Activated T-helper 2 cell treated with anti-CD3 and anti-CD28 coated beads, Interferon-gamma antibody, Interleukin-2, Interleukin-4, amounts not matched to agents 10 μg/mL and 5 μg/mL and 100 μg/mL, durations not matched to agents 14 hours and 24 hours and 36 hours (primary cell): Measurements from ENCODE around the gene EXOC3L2. TPM values are rescaled to one million over a fixed set of nuclear protein-coding genes. Genes with fewer than 3 reads are reported as not detected.
"Not testable (repeated sequence)": the region's sequence is repeated elsewhere in the genome, so short reads cannot be mapped to it uniquely, and the experiment has no call there.

Experiments used
- DNase-seq: peaks from one replicate; pipeline ENCODE4 v3.0.0; 2021; ENCODE audit warnings: low spot score
- H3K27ac Mint-ChIP-seq: one replicate; pipeline ENCODE4 v1.8.0; 2021; ENCODE audit warnings: mixed read lengths
- H3K27me3 Mint-ChIP-seq: one replicate; pipeline ENCODE4 v1.8.0; 2021; ENCODE audit warnings: low read depth, mixed read lengths
- H3K36me3 Mint-ChIP-seq: one replicate; pipeline ENCODE4 v1.8.0; 2021; ENCODE audit warnings: low read depth, mixed read lengths
- H3K4me1 Mint-ChIP-seq: one replicate; pipeline ENCODE4 v1.8.0; 2021; ENCODE audit warnings: low read depth, mixed read lengths
- H3K4me3 Mint-ChIP-seq: one replicate; pipeline ENCODE4 v1.8.0; 2021; ENCODE audit warnings: low read depth, mild to moderate bottlenecking, moderate library complexity, mixed read lengths
- H3K9me3 Mint-ChIP-seq: one replicate; pipeline ENCODE4 v1.8.0; 2021; ENCODE audit warnings: mixed read lengths
- intact Hi-C: fragments of 100-400 bp; cut with micrococcal nuclease; formaldehyde crosslinking; loops from one replicate; pipeline ENCODE4 v1.15.1; 2023
- total RNA-seq: library from RNA; stranded (reverse); gene quantifications from 2 replicates; pipeline ENCODE4 v1.2.3, GENCODE V29; 2022

Gene EXOC3L2
- total RNA-seq, 1 donor from 2014 or later, result not detected

DNA sequence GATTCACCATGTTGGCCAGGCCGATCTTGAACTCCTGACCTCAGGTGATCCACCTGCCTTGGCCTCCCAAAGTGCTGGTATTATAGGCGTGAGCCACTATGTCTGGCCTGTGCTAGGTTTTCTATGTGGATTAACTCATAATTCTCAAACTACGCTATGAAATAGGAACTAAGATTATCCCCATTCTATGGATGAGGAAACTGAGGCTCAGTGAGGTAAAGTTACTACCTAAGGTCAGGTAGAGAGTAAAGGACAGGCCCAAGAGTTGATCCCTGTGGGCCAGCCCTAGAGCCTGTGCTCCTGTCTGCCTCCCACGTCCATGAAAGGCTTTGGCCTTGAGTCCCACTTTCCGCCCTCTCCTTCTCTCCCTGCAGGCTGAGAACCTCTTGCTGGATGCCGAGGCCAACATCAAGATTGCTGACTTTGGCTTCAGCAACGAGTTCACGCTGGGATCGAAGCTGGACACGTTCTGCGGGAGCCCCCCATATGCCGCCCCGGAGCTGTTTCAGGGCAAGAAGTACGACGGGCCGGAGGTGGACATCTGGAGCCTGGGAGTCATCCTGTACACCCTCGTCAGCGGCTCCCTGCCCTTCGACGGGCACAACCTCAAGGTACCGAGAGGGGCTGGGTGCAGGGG lies 26.0 kb upstream of the EXOC3L2 start:
- Mint-ChIP-seq H3K36me3 (no peaks in the 10 kb centered on the region), H3K9me3 (no peaks in the 10 kb centered on the region), H3K27ac (no peak overlapping the region), H3K27me3 (no peaks in the 10 kb centered on the region), H3K4me1 (no peaks in the 10 kb centered on the region), H3K4me3 (no peak overlapping the region)
- no peak for DNase-seq
- intact Hi-C loops, result no loop called here

DNA sequence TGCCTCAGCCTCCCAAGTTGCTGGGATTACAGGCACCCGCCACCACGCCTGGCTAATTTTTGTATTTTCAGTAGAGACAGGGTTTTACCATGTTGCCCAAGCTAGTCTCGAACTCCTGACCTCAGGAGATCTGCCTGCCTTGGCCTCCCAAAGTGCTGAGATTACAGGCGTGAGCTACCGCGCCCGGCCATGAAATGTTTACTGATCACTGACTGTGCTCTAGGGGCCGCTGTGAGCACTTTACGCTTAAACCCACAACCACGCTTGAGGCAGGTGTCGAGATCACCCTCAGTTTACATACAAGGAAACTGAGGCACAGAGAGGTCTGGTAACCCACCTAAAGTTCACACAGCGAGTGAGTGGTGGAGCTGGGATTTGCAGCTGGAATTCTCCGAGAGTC lies 24.7 kb upstream of the EXOC3L2 start:
- intact Hi-C loops, H3K27me3 Mint-ChIP-seq, H3K4me1 Mint-ChIP-seq, H3K4me3 Mint-ChIP-seq, H3K27ac Mint-ChIP-seq, H3K36me3 Mint-ChIP-seq, H3K9me3 Mint-ChIP-seq, DNase-seq: not testable (repeated sequence)

DNA sequence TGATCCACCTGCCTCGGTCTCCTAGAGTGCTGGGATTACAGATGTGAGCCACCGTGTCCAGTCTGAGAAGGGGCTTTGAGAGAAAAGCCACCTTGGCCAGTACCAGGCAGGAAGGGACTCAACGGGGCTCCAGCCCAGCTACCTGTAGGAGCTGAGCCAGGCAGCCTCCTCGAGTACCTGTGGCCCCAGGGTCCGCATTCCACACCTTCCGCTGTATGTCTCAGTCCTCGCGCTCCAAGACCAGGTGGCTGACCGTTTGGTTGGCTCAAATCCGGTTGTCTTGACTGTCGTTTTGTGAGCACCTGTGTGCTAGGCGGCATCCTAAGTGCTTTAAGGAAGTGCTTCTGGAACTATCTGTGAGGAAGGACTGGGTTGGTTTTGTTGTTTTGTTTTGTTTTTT lies 22.1 kb upstream of the EXOC3L2 start:
- no peaks in the 10 kb centered on the region for H3K9me3 Mint-ChIP-seq
- H3K4me3 Mint-ChIP-seq, result no peak overlapping the region
- no peaks in the 10 kb centered on the region for H3K27me3 Mint-ChIP-seq
- intact Hi-C loops, result no loop called here
- no peak for DNase-seq
- H3K4me1 Mint-ChIP-seq, result no peaks in the 10 kb centered on the region
- H3K36me3 Mint-ChIP-seq, result no peaks in the 10 kb centered on the region
- H3K27ac Mint-ChIP-seq, result no peak overlapping the region

DNA sequence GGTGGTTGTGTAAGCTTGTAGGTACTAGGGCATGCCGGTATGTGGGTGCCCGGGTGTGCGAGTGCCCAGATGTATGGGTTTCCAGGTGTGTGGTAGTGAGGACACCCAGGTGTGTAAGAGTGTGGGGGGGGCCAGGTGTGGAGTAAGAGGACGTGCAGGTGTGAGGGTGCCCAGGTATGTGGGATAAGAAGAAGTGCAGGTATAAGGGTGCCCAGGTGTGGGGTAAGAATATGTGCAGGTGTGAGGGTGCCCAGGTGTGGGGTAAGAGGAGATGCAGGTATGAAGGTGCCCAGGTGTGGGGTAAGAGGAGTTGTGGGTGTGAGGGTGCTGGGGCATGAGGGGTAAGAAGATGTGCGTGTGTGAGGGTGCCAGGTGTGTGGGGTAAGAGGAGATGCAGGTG lies 20.2 kb upstream of the EXOC3L2 start:
- Mint-ChIP-seq H3K27me3 (no peaks in the 10 kb centered on the region), H3K27ac (no peak overlapping the region), H3K4me1 (no peaks in the 10 kb centered on the region), H3K4me3 (no peak overlapping the region), H3K36me3 (no peaks in the 10 kb centered on the region), H3K9me3 (no peaks in the 10 kb centered on the region)
- no peak for DNase-seq
- intact Hi-C loops, result no loop called here

DNA sequence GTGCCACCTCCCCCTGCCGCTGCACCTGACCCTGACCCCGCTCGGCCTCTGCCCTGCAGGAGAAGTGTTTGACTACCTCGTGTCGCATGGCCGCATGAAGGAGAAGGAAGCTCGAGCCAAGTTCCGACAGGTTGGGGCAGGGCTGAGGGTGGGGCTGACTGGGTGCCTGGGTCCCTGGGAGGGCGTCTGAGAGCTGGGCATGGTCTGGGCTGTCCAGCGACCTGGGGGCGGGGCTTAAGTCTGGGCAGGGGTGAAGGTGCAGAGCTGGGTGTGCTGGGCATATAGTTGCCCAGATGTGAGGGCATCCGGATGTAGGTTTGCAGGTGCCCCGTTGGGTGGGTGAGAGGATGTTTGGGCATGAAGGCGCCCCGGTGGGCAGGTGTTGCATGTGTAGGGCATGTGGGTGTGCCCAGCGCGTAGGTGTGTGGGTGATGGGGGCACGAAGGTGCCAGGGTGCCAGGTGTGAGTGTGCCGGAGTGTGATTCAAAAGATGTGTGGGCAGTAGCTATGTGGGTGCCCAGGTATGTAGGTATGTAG lies 19.6 kb upstream of the EXOC3L2 start:
- no peak for DNase-seq
- Mint-ChIP-seq H3K27me3 (no peaks in the 10 kb centered on the region), H3K4me1 (no peaks in the 10 kb centered on the region), H3K9me3 (no peaks in the 10 kb centered on the region), H3K36me3 (no peaks in the 10 kb centered on the region), H3K27ac (no peak overlapping the region), H3K4me3 (no peak overlapping the region)
- intact Hi-C loops, result no loop called here

DNA sequence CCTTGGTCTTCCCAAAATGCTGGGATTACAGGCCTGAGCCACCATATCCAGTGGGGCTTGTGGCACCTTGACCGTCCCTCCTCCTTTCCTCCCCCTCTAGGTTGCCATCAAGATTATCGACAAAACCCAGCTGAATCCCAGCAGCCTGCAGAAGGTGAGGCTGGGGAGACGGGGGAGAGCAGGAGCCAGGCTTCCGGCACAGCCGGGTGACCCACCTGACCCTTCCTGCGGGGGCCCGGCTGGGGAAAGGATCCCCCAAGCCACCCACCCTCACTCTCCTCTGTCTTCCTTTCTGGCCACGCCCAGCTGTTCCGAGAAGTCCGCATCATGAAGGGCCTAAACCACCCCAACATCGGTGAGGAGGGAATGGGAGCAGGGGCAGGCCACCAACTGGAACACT lies 17.8 kb upstream of the EXOC3L2 start:
- Mint-ChIP-seq H3K36me3 (no peaks in the 10 kb centered on the region), H3K27me3 (no peaks in the 10 kb centered on the region), H3K4me1 (no peaks in the 10 kb centered on the region), H3K4me3 (no peak overlapping the region), H3K27ac (no peak overlapping the region), H3K9me3 (no peaks in the 10 kb centered on the region)
- DNase-seq, result no peak
- intact Hi-C loops, result no loop called here

DNA sequence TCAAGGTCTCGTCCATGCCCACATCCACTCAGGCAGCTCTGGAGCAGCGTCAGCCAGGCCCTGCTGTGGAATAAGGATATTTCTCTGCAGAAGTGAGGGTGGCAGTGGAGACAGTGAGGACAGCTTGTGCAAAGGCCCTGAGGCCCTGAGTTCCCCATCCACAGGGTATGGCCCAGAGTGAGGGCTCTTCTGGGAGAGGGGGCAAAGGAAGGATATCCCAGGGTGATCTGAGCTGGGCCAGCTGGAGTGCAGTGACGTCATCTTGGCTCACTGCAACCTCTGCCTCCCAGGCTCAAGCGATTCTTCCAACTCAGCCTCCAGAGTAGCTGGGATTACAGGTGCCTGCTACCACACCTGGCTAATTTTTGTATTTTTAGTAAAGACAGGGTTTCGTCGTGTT lies 17.4 kb upstream of the EXOC3L2 start:
- no peaks in the 10 kb centered on the region for H3K27me3 Mint-ChIP-seq
- no peaks in the 10 kb centered on the region for H3K4me1 Mint-ChIP-seq
- H3K27ac Mint-ChIP-seq, result no peak overlapping the region
- DNase-seq, result no peak
- H3K4me3 Mint-ChIP-seq, result no peak overlapping the region
- intact Hi-C loops, result no loop called here
- H3K36me3 Mint-ChIP-seq, result no peaks in the 10 kb centered on the region
- no peaks in the 10 kb centered on the region for H3K9me3 Mint-ChIP-seq

DNA sequence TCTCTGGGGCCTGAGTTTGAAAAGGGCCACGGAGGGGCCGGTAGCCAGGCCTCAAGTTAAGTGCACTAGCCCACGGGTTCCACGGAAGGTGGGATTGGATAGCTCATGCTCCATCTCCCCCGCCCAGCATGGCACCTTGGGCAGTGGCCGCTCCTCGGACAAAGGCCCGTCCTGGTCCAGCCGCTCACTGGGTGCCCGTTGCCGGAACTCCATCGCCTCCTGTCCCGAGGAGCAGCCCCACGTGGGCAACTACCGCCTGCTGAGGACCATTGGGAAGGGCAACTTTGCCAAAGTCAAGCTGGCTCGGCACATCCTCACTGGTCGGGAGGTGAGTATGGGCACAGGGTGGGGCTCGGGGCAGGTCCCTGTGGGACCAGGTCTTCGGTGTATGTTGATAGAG lies 13.7 kb upstream of the EXOC3L2 start:
- Mint-ChIP-seq H3K4me1 (peaks cover 2% of the 10 kb centered on the region), H3K27ac (no peak overlapping the region), H3K27me3 (no peaks in the 10 kb centered on the region), H3K9me3 (no peaks in the 10 kb centered on the region), H3K4me3 (no peak overlapping the region), H3K36me3 (no peaks in the 10 kb centered on the region)
- no peak for DNase-seq
- intact Hi-C loops, result no loop called here

DNA sequence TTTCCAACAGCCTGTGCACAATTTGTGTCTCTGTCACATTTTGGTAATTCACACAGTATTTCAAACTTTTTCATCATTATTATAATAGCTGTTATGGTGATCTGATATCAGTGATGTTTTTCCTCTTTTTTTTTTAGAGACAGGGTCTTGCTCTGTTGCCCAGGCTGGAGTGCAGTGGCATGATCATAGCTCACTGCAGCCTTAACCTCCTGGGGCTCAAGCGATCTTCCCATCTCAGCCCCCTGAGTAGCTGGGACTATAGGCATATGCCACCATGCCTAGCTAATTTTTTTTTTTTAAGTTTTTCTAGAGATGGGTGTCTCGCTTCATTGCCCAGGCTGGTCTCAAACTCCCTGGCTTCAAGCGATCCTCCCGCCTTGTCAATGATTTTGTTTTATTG lies 11.6 kb upstream of the EXOC3L2 start:
- DNase-seq, result no peak
- intact Hi-C loops, result no loop called here
- no peaks in the 10 kb centered on the region for H3K36me3 Mint-ChIP-seq
- no peak overlapping the region for H3K27ac Mint-ChIP-seq
- H3K27me3 Mint-ChIP-seq, result no peaks in the 10 kb centered on the region
- H3K4me3 Mint-ChIP-seq, result no peak overlapping the region
- no peaks in the 10 kb centered on the region for H3K9me3 Mint-ChIP-seq
- peaks cover 17% of the 10 kb centered on the region for H3K4me1 Mint-ChIP-seq

DNA sequence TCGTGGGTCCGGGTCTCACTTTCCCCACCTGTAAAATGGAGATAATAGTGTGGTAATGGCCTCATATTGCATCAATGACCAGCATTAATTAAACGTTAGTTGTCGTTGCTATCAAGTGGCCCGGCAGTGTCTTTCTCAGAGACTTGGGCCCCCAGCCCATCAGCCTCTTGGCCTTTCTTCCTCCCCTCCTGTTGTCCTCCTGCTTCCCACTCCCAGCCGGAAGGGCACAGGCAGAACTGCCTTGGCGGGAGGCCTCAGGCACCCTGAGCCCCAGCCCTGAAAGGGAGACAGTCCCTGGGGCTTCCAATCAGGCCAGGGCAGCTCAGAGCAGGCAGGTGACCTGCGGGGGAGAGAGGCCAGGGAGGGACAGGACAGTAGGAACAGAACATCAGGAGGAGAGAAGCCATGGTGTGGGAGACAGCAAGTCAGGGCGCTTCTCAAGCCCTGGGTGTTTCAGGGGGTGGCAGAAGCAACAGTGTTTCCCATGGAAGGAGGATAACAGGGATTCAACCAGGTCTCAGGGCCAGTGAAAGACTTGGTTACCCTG lies 10.5 kb upstream of the EXOC3L2 start:
- intact Hi-C loops, result no loop called here
- DNase-seq, result no peak
- H3K27ac Mint-ChIP-seq, result no peak overlapping the region
- no peaks in the 10 kb centered on the region for H3K36me3 Mint-ChIP-seq
- H3K4me1 Mint-ChIP-seq, result peaks cover 18% of the 10 kb centered on the region
- no peak overlapping the region for H3K4me3 Mint-ChIP-seq
- H3K9me3 Mint-ChIP-seq, result no peaks in the 10 kb centered on the region
- H3K27me3 Mint-ChIP-seq, result peaks cover 1% of the 10 kb centered on the region

DNA sequence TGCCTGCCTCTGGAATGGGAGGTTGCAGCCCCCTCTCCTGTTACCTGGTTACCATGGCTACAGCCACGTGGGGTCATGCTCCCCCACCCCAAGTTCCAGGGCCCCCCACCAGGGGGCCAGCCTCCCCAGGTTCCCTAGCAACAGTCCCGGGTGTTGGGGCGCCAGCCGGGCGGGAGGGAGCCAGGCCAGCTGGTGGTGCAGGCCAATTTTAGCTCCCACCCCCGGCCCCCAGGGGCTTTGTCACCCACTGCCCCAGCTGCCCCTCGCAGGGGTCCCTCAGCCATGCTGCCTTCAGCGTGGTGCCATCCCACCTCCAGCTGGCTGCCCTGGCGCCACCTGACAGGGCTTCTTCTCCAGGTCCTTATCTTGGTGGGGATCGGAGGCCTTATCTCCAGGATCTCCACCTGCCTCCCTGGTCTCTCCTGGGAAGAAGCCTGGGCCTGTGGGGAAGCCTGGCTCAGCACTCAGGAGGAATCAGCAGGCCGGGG lies 8.9 kb upstream of the EXOC3L2 start:
- intact Hi-C loops, result loop anchor here (5.0 kb wide), 1 partner anchor 223 kb away; no protein-coding TSS in a partner anchor
- Mint-ChIP-seq H3K4me3 (peak overlapping the region; percentile 74), H3K4me1 (peaks cover 19% of the 10 kb centered on the region), H3K27me3 (peaks cover 2% of the 10 kb centered on the region), H3K36me3 (no peaks in the 10 kb centered on the region), H3K9me3 (no peaks in the 10 kb centered on the region), H3K27ac (no peak overlapping the region)
- no peak for DNase-seq

DNA sequence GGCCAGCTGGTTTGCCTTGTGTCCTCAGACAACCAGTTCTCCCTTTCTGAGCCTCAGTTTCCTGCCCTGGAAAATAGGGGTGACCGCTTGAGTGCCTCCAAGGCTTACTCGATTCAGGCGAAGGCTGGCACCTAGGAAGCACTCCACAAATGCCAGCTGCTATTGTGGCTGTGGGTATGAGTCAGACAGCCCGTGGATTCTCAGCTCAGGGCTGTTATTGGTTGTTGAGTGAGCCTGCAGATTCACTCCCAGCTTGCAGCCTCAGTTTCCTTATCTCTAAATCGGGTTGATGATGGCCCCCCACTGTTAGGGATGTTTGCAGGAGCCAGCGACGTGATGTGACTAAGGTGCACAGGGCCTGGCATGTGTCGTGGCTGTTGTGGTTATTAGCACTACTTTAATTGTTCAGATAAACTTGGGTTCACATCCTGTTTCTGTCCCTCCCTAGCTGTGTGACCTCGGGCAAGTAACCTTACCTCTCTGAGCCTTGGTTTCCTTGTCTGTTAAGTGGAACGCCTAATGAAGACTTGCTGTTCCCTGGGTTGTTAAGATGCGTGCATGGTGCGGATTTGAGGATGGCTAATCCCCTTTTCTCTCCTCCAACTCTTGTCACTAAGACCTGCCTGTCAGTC lies 8.3 kb upstream of the EXOC3L2 start:
- intact Hi-C loops, result loop anchor here (5.0 kb wide), 1 partner anchor 224 kb away; no protein-coding TSS in a partner anchor
- Mint-ChIP-seq H3K9me3 (no peaks in the 10 kb centered on the region), H3K36me3 (no peaks in the 10 kb centered on the region), H3K4me1 (peaks cover 19% of the 10 kb centered on the region), H3K27me3 (peaks cover 2% of the 10 kb centered on the region), H3K27ac (no peak overlapping the region), H3K4me3 (peak overlapping the region; percentile 74)
- no peak for DNase-seq
